Memory B cell (primary cell): ENCODE results near the gene LONP2.
A peak's percentile ranks its signal among the peaks of the same experiment; 100 is the strongest.

ENCODE experiments used
- ATAC-seq: fragments of 150-1000 bp; cut with Tn5 transposase; 2 replicates; pipeline ENCODE4 v1.10.0; 2021; ENCODE audit warnings: low read depth, mild to moderate bottlenecking, moderate library complexity
- DNase-seq, 2 donors: peaks; one replicate each; pipeline ENCODE4 v3.0.0; 2022; ENCODE audit warnings: low spot score in 2 of 2
- H3K27ac Mint-ChIP-seq: one replicate; pipeline ENCODE4 v1.8.0; 2022; ENCODE audit warnings: mild to moderate bottlenecking, moderate library complexity, mixed read lengths
- H3K27me3 Mint-ChIP-seq: one replicate; pipeline ENCODE4 v1.8.0; 2022; ENCODE audit warnings: mixed read lengths
- H3K36me3 Mint-ChIP-seq: one replicate; pipeline ENCODE4 v1.8.0; 2022; ENCODE audit warnings: mild to moderate bottlenecking, mixed read lengths
- H3K4me1 Mint-ChIP-seq: one replicate; pipeline ENCODE4 v1.8.0; 2022; ENCODE audit warnings: mixed read lengths
- H3K4me3 Mint-ChIP-seq: one replicate; pipeline ENCODE4 v1.8.0; 2022; ENCODE audit warnings: mild to moderate bottlenecking, moderate library complexity, mixed read lengths
- H3K9me3 Mint-ChIP-seq: one replicate; pipeline ENCODE4 v1.8.0; 2022; ENCODE audit warnings: mixed read lengths

LONP2 gene

GRCh38 chr16:48244080-48244862, at the start of gene LONP2:
Gene LONP2, plus strand, starts transcription at chr16:48244300. Its CDS starts 89 bp downstream, at chr16:48244389.
- peak within 1 kb of the TSS; percentile 88 for H3K4me3 Mint-ChIP-seq
- ATAC-seq (peak; percentile 90), DNase-seq (peak; percentile 86 to 90)
- H3K27ac Mint-ChIP-seq = peak within 1 kb of the TSS; percentile 94
- H3K4me1 Mint-ChIP-seq = peaks cover 17% of the 10 kb centered on the region
- H3K36me3 Mint-ChIP-seq = no peaks in the 10 kb centered on the region
- peaks cover 5% of the 10 kb centered on the region for H3K9me3 Mint-ChIP-seq
- H3K27me3 Mint-ChIP-seq = no peaks in the 10 kb centered on the region

- H3K27ac Mint-ChIP-seq = no peak overlapping the region
- H3K4me3 Mint-ChIP-seq = no peak overlapping the region
- DNase-seq = no peak
- no peak for ATAC-seq
- H3K4me1 Mint-ChIP-seq = no peaks in the 10 kb centered on the region
- no peaks in the 10 kb centered on the region for H3K36me3 Mint-ChIP-seq
- H3K9me3 Mint-ChIP-seq = peaks cover 3% of the 10 kb centered on the region
- H3K27me3 Mint-ChIP-seq = peaks cover 6% of the 10 kb centered on the region
Observed at GRCh38 chr16:48194828-48195556, 49.1 kb upstream of the LONP2 start.

DNA sequence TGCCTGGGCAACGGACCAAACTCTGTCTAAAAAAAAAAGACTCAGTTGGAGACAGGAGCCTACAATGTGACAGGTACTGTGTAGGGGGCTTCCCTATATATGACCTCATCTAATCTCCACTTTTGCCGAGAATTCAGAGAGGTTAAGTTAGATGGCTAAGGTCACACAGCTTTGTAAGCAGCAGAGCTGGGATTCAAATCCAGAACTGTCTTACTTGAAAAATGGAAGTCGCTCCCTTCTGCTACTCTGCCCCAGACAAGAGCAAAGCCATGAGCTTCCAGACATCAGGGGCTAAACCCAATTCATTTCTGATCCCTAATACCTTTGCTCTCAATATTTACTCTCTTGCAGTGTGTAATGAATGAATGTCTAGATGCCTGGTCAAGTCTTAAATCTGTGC, 46.8 kb upstream of the LONP2 start:
- Mint-ChIP-seq H3K4me1 (no peaks in the 10 kb centered on the region), H3K27me3 (peaks cover 5% of the 10 kb centered on the region), H3K9me3 (peaks cover 3% of the 10 kb centered on the region), H3K4me3 (no peak overlapping the region), H3K27ac (no peak overlapping the region), H3K36me3 (no peaks in the 10 kb centered on the region)
- ATAC-seq (no peak), DNase-seq (no peak)

DNA sequence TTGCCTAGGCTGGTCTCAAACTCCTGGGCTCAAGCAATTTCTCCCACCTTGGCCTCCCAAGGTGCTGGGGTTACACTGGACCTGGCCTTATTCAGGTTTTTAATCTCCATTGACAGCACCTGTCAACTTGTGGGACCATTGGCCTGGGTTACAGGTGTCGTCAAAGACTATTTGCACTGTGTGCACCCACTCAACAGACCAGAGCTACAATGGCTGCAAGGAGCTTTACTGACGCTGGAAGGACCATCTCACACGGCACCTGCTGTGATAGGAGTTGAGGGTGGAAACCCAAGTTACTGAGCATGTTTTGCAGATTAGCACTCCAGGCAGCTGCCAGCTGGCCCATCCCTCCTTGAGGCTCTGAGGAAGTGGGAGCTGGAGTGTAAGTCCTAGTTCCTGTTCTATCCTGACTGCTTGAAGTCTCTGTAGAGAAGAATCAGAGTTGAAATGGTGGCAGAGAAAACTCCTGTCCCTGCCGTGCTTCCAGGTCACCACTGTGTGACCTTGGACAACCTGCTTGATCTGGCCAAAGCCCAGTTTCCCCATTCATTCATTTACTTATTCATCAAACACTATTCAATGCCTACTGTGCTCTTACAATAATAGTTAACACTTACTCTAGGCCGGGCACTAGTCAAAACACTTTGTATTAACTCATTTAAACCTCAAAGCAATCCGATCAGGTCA, 42.4 kb upstream of the LONP2 start:
- ATAC-seq (no peak), DNase-seq (no peak)
- Mint-ChIP-seq H3K9me3 (peaks cover 3% of the 10 kb centered on the region), H3K36me3 (no peaks in the 10 kb centered on the region), H3K27ac (no peak overlapping the region), H3K4me1 (no peaks in the 10 kb centered on the region), H3K4me3 (no peak overlapping the region), H3K27me3 (peaks cover 8% of the 10 kb centered on the region)

DNA sequence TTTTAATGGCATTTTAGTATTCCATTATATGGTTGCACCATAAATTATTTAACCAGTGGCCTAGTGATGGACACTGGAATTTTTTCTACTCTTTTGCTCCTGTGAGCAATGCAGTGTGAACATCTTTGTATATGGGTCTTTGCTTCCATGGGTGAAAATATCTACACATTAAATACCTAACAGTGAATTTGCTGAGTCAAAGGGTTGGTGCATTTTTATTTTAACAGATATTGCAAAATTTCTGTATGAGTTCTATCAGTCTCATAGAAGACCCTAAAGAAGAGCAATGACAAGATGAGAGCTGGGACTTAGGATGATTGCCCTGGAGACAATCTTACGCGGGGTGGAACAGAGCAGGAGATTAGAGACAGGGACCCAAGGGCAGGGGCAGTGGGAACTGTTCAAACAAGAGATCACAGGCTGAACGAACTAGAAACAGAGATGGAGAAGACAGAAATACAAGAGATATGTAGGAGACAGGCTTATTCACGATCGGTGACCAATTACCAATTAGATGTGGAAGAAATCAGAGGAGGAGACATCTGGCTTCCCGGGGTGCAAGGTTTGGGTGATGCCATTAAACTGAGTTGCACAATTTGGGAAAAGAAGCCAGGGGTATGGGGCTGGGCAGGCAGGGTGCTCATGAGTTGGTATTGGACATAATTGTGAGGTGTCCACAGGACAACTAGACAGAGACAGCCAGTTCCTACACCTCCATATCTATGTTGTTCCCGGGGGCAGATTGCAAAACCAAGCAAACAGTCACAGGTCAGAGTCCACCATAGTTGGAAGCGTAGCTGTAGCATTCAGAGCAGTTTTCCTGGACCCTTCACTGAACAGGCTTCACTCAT, 39.9 kb upstream of the LONP2 start:
- H3K36me3 Mint-ChIP-seq = no peaks in the 10 kb centered on the region
- H3K4me1 Mint-ChIP-seq = no peaks in the 10 kb centered on the region
- no peaks in the 10 kb centered on the region for H3K9me3 Mint-ChIP-seq
- no peak overlapping the region for H3K4me3 Mint-ChIP-seq
- no peak for DNase-seq
- ATAC-seq = no peak
- no peak overlapping the region for H3K27ac Mint-ChIP-seq
- peaks cover 10% of the 10 kb centered on the region for H3K27me3 Mint-ChIP-seq

DNA sequence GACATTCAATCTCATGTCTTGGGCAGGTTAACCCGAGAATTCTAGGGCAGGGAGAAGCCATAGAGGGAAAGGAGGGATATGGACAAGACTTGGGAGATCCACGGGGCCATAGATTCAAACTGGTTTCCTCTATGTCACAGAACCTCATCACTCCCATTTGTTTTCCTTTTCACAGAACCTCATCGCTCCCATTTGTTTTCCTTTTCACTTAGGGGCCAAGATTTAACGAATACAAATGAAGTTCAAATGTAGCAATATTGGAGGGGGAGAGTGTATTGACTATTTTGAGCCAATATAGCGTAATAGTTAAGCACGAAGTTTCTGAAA, 39.3 kb upstream of the LONP2 start:
- DNase-seq (no peak), ATAC-seq (no peak)
- Mint-ChIP-seq H3K27ac (no peak overlapping the region), H3K36me3 (no peaks in the 10 kb centered on the region), H3K4me3 (no peak overlapping the region), H3K4me1 (no peaks in the 10 kb centered on the region), H3K27me3 (peaks cover 10% of the 10 kb centered on the region), H3K9me3 (no peaks in the 10 kb centered on the region)

DNA sequence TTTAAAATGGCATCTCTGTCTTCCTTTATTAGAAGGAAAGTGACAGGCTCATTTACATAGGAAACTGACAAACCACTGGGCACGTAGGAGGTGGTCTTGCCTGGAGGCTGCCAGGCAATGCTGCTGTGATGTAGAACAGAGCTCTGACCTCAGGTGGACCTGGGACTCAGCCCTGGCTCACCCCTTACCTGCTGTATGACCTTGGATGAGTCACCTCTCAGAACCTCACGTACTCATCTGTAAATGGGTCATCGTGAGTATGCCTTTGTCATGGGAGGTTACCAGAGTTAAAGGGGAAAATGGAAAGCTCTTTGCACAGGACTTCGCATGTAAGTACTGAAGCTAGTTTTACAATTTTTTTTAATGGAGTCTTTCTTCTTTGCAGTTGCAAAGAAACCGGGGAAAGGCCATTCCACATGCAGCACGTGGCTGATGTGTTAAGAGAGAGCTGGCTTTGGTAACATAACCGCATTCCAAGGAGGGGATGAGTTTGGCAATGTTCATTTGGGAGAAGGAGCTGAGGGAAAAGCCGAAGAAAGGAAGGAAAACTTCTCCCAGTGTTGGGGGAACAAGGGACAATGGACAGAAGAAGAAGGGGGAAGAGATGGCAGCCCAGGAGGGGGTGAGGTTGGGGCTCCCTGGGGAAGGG, 37.4 kb upstream of the LONP2 start:
- no peaks in the 10 kb centered on the region for H3K36me3 Mint-ChIP-seq
- H3K27me3 Mint-ChIP-seq = peaks cover 10% of the 10 kb centered on the region
- ATAC-seq (no peak), DNase-seq (no peak)
- H3K4me1 Mint-ChIP-seq = no peaks in the 10 kb centered on the region
- no peak overlapping the region for H3K27ac Mint-ChIP-seq
- H3K9me3 Mint-ChIP-seq = no peaks in the 10 kb centered on the region
- H3K4me3 Mint-ChIP-seq = no peak overlapping the region

GRCh38 chr16:48210747-48211146, 33.4 kb upstream of the LONP2 start:
- Mint-ChIP-seq H3K9me3 (no peaks in the 10 kb centered on the region), H3K36me3 (no peaks in the 10 kb centered on the region), H3K27ac (no peak overlapping the region), H3K27me3 (peaks cover 7% of the 10 kb centered on the region), H3K4me1 (no peaks in the 10 kb centered on the region), H3K4me3 (no peak overlapping the region)
- DNase-seq (no peak), ATAC-seq (no peak)

- no peak for DNase-seq
- no peaks in the 10 kb centered on the region for H3K36me3 Mint-ChIP-seq
- no peak for ATAC-seq
- peaks cover 5% of the 10 kb centered on the region for H3K27me3 Mint-ChIP-seq
- H3K27ac Mint-ChIP-seq = no peak overlapping the region
- H3K9me3 Mint-ChIP-seq = no peaks in the 10 kb centered on the region
- no peak overlapping the region for H3K4me3 Mint-ChIP-seq
- H3K4me1 Mint-ChIP-seq = no peaks in the 10 kb centered on the region
Observed at GRCh38 chr16:48212033-48212432, 32.1 kb upstream of the LONP2 start.

- Mint-ChIP-seq H3K36me3 (no peaks in the 10 kb centered on the region), H3K27me3 (no peaks in the 10 kb centered on the region), H3K9me3 (peaks cover 2% of the 10 kb centered on the region), H3K4me3 (no peak overlapping the region), H3K27ac (no peak overlapping the region), H3K4me1 (no peaks in the 10 kb centered on the region)
- DNase-seq = no peak
- no peak for ATAC-seq
Observed at GRCh38 chr16:48215738-48216137, 28.4 kb upstream of the LONP2 start.

DNA sequence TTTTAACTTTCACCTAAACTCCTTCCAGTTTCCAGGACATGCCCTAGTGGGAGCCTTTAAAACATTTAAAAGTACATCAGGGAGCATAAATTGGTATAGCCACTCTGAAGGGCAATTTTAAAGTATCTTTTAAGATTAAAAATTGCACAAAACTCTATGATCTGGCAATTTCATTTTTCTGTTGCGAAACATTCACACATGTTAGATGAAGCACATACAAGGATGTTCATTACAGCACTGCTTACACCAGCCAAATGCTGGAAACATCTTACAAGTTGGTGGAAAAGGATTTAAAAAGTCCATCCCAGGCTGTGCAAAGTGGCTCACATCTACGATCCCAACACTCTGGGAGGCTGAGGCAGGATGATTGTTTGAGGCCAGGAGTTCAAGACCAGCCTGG, 26.4 kb upstream of the LONP2 start:
- H3K36me3 Mint-ChIP-seq = no peaks in the 10 kb centered on the region
- H3K27me3 Mint-ChIP-seq = no peaks in the 10 kb centered on the region

DNA sequence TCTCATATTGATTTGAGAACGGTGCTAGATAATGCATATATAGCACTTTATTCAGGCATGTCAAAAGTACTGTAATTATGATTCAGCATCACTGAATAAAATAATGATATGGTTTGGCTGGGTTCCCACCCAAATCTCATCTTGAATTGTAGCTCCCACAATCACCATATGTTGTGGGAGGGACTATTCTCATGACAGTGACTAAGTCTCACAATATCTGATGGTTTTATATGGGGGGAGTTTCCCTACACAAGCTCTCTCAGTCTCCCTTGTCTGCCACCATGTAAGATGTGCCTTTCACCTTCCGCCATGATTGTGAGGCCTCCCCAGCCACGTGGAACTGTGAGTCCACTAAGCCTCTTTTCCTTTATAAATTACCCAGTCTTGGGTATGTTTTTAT, 25.6 kb upstream of the LONP2 start:
- DNase-seq = no peak
- no peak for ATAC-seq
- H3K27me3 Mint-ChIP-seq = no peaks in the 10 kb centered on the region
- H3K9me3 Mint-ChIP-seq = peaks cover 2% of the 10 kb centered on the region
- H3K27ac Mint-ChIP-seq = no peak overlapping the region
- H3K4me1 Mint-ChIP-seq = no peaks in the 10 kb centered on the region
- H3K36me3 Mint-ChIP-seq = no peaks in the 10 kb centered on the region
- H3K4me3 Mint-ChIP-seq = no peak overlapping the region

More for the DNA sequence above, 26.4 kb upstream of the LONP2 start:
- ATAC-seq (no peak), DNase-seq (no peak)
- H3K4me1 Mint-ChIP-seq = no peaks in the 10 kb centered on the region
- no peak overlapping the region for H3K4me3 Mint-ChIP-seq
- H3K27ac Mint-ChIP-seq = no peak overlapping the region
- peaks cover 2% of the 10 kb centered on the region for H3K9me3 Mint-ChIP-seq

DNA sequence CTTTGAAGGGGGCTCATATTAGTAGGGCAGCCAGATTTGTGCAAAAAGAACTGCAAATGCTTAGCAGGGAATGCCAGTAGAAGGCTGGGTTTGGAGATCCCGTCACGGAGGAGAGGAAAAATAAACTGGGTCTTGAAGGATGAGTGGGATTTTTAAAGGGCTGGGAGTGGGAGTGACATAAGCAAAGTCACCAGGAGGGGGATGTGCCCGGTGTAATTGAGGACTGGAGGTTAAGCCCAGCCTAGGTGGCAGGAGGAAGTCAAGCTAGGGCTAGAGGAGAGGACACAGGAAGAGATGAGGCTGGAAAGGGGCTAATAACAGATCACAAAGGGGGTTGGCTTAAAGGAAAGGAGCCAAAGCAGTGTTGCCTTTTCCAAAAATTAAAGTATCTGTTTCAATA, 23.2 kb upstream of the LONP2 start:
- H3K36me3 Mint-ChIP-seq = no peaks in the 10 kb centered on the region
- ATAC-seq = no peak

More for the DNA sequence above, 23.2 kb upstream of the LONP2 start:
- Mint-ChIP-seq H3K9me3 (peaks cover 2% of the 10 kb centered on the region), H3K4me3 (no peak overlapping the region), H3K27ac (no peak overlapping the region), H3K4me1 (no peaks in the 10 kb centered on the region), H3K27me3 (peaks cover 2% of the 10 kb centered on the region)
- no peak for DNase-seq
